Activated CD8-positive, alpha-beta T cell treated with anti-CD3 and anti-CD28 coated beads, Interleukin-2, amount 10 ng/mL, durations not matched to agents 7 days and 5 days (primary cell): Measurements from ENCODE around the gene DNAAF3. TPM values are rescaled to one million over a fixed set of nuclear protein-coding genes. Genes with fewer than 3 reads are reported as not detected.
A peak's percentile ranks its signal among the peaks of the same experiment; 100 is the strongest.
"Not testable (repeated sequence)": the region's sequence is repeated elsewhere in the genome, so short reads cannot be mapped to it uniquely, and the experiment has no call there.

Experiments
- ATAC-seq: fragments of 150-1000 bp; cut with Tn5 transposase; one replicate; pipeline ENCODE4 v1.10.0; 2021; ENCODE audit warnings: moderate library complexity
- CTCF ChIA-PET: fragments of 350-600 bp; sonication (Branson Sonifier 250); formaldehyde crosslinking; loops from one replicate; lab custom pipeline; 2021; ENCODE audit warnings: antibody characterized with exemption; lab: Charles Lee
- POLR2A ChIA-PET: fragments of 350-600 bp; sonication (Branson Sonifier 250); formaldehyde crosslinking; loops from one replicate; lab custom pipeline; 2021; ENCODE audit warnings: antibody characterized with exemption; lab: Charles Lee
- DNase-seq: peaks from one replicate; pipeline ENCODE4 v3.0.0-alpha.2; 2020
- H3K27ac Mint-ChIP-seq: one replicate; pipeline ENCODE4 v1.8.0; 2021; ENCODE audit warnings: mild to moderate bottlenecking, mixed read lengths
- H3K27me3 Mint-ChIP-seq: one replicate; pipeline ENCODE4 v1.8.0; 2021; ENCODE audit warnings: low read depth, mixed read lengths
- H3K36me3 Mint-ChIP-seq: one replicate; pipeline ENCODE4 v1.8.0; 2021; ENCODE audit warnings: low read depth, mixed read lengths
- H3K4me1 Mint-ChIP-seq: one replicate; pipeline ENCODE4 v1.8.0; 2021; ENCODE audit warnings: low read depth, mixed read lengths
- H3K4me3 Mint-ChIP-seq: one replicate; pipeline ENCODE4 v1.8.0; 2021; ENCODE audit warnings: mild to moderate bottlenecking, mixed read lengths
- H3K9me3 Mint-ChIP-seq: one replicate; pipeline ENCODE4 v1.8.0; 2022; ENCODE audit warnings: mixed read lengths; ENCODE audit not compliant: insufficient read depth
- total RNA-seq, 2 experiments: library from RNA; stranded (reverse); gene quantifications; one replicate each; pipeline ENCODE4 v1.2.3, GENCODE V29; 2021

The DNAAF3 gene
- under 1 TPM; 0.21 to 0.23 TPM for total RNA-seq

GRCh38 chr19:55166530-55167268 is at the start of gene DNAAF3:
Gene DNAAF3 (minus strand): TSS chr19:55166613. CDS start chr19:55166413, 200 bp downstream.
- peak; percentile 92 for ATAC-seq
- CTCF ChIA-PET = interaction anchor here (0.6 to 1.6 kb wide), 8 partner anchors 8 to 337 kb away, joined by 3 to 5 read pairs (median 4); no protein-coding TSS in a partner anchor
- Mint-ChIP-seq H3K4me1 (peaks cover 14% of the 10 kb centered on the region), H3K27ac (peak within 1 kb of the TSS; percentile 25), H3K4me3 (peak within 1 kb of the TSS; percentile 68), H3K36me3 (no peaks in the 10 kb centered on the region), H3K27me3 (peaks cover 51% of the 10 kb centered on the region), H3K9me3 (peaks cover 3% of the 10 kb centered on the region)
- POLR2A ChIA-PET = no interaction called here
- peak; percentile 86 for DNase-seq

GRCh38 chr19:55213547-55213946 is 47.1 kb upstream of the DNAAF3 start:
- CTCF ChIA-PET = no interaction called here

GRCh38 chr19:55212447-55212846 is 46.0 kb upstream of the DNAAF3 start:
- POLR2A ChIA-PET = no interaction called here

More at GRCh38 chr19:55213547-55213946, 47.1 kb upstream of the DNAAF3 start:
- peaks cover 4% of the 10 kb centered on the region for H3K36me3 Mint-ChIP-seq
- POLR2A ChIA-PET = no interaction called here
- peaks cover 8% of the 10 kb centered on the region for H3K9me3 Mint-ChIP-seq
- peaks cover 16% of the 10 kb centered on the region for H3K27me3 Mint-ChIP-seq
- H3K4me1 Mint-ChIP-seq = peaks cover 15% of the 10 kb centered on the region
- no peak for ATAC-seq
- DNase-seq = no peak
- no peak overlapping the region for H3K4me3 Mint-ChIP-seq
- no peak overlapping the region for H3K27ac Mint-ChIP-seq

GRCh38 chr19:55209693-55210472 is 43.5 kb upstream of the DNAAF3 start:
- POLR2A ChIA-PET = interaction anchor here (0.7 kb wide), 1 partner anchor 31 kb away, joined by 3 read pairs; no protein-coding TSS in a partner anchor
- H3K27ac Mint-ChIP-seq = no peak overlapping the region
- H3K9me3 Mint-ChIP-seq = peaks cover 8% of the 10 kb centered on the region
- peaks cover 4% of the 10 kb centered on the region for H3K4me1 Mint-ChIP-seq
- no peak for ATAC-seq
- H3K27me3 Mint-ChIP-seq = peaks cover 8% of the 10 kb centered on the region
- CTCF ChIA-PET = no interaction called here
- H3K4me3 Mint-ChIP-seq = no peak overlapping the region
- DNase-seq = no peak
- peaks cover 4% of the 10 kb centered on the region for H3K36me3 Mint-ChIP-seq

More at GRCh38 chr19:55212447-55212846, 46.0 kb upstream of the DNAAF3 start:
- Mint-ChIP-seq H3K9me3 (peaks cover 8% of the 10 kb centered on the region), H3K4me3 (no peak overlapping the region), H3K27me3 (peaks cover 12% of the 10 kb centered on the region), H3K36me3 (peaks cover 4% of the 10 kb centered on the region), H3K4me1 (peaks cover 11% of the 10 kb centered on the region), H3K27ac (no peak overlapping the region)
- ATAC-seq = no peak
- CTCF ChIA-PET = no interaction called here
- peak; percentile 62 for DNase-seq

GRCh38 chr19:55208880-55209692 is 42.7 kb upstream of the DNAAF3 start, which contains the start of gene PTPRH:
Gene PTPRH (minus strand): TSS chr19:55209501. CDS start chr19:55209433, 68 bp downstream.
- CTCF ChIA-PET = no interaction called here
- DNase-seq (no peak), ATAC-seq (peak; percentile 48)
- Mint-ChIP-seq H3K36me3 (peaks cover 4% of the 10 kb centered on the region), H3K27me3 (peaks cover 11% of the 10 kb centered on the region), H3K27ac (no peak within 1 kb of the TSS), H3K9me3 (peaks cover 8% of the 10 kb centered on the region), H3K4me1 (peaks cover 4% of the 10 kb centered on the region), H3K4me3 (no peak within 1 kb of the TSS)
- POLR2A ChIA-PET = no interaction called here

GRCh38 chr19:55206664-55207500 is 40.5 kb upstream of the DNAAF3 start:
- ATAC-seq (peak; percentile 89), DNase-seq (peak; percentile 56)
- Mint-ChIP-seq H3K27me3 (peaks cover 11% of the 10 kb centered on the region), H3K36me3 (no peaks in the 10 kb centered on the region), H3K4me1 (peaks cover 4% of the 10 kb centered on the region), H3K27ac (no peak overlapping the region), H3K4me3 (no peak overlapping the region), H3K9me3 (no peaks in the 10 kb centered on the region)
- ChIA-PET CTCF (no interaction called here), POLR2A (no interaction called here)

- H3K4me3 Mint-ChIP-seq, CTCF ChIA-PET, ATAC-seq, H3K4me1 Mint-ChIP-seq, POLR2A ChIA-PET, DNase-seq, H3K27ac Mint-ChIP-seq, H3K36me3 Mint-ChIP-seq, H3K9me3 Mint-ChIP-seq: not testable (repeated sequence)
- H3K27me3 Mint-ChIP-seq = peaks cover 12% of the 10 kb centered on the region
These were observed 35.8 kb upstream of the DNAAF3 start for GRCh38 chr19:55202199-55202598.

- H3K4me3 Mint-ChIP-seq = no peak overlapping the region
- no peaks in the 10 kb centered on the region for H3K4me1 Mint-ChIP-seq
- no peaks in the 10 kb centered on the region for H3K9me3 Mint-ChIP-seq
- no peak for DNase-seq
- peaks cover 5% of the 10 kb centered on the region for H3K27me3 Mint-ChIP-seq
- ATAC-seq = no peak
- ChIA-PET POLR2A (no interaction called here), CTCF (no interaction called here)
- no peaks in the 10 kb centered on the region for H3K36me3 Mint-ChIP-seq
- H3K27ac Mint-ChIP-seq = no peak overlapping the region
These were observed 33.3 kb upstream of the DNAAF3 start for GRCh38 chr19:55199620-55200204.

- POLR2A ChIA-PET = interaction anchor here (0.6 kb wide), 1 partner anchor 27 kb away, joined by 3 read pairs; no protein-coding TSS in a partner anchor
- H3K27me3 Mint-ChIP-seq = peaks cover 2% of the 10 kb centered on the region
- H3K9me3 Mint-ChIP-seq = no peaks in the 10 kb centered on the region
- H3K36me3 Mint-ChIP-seq = no peaks in the 10 kb centered on the region
- CTCF ChIA-PET = no interaction called here
- no peak overlapping the region for H3K4me3 Mint-ChIP-seq
- no peak overlapping the region for H3K27ac Mint-ChIP-seq
- ATAC-seq (no peak), DNase-seq (no peak)
- H3K4me1 Mint-ChIP-seq = no peaks in the 10 kb centered on the region
These were observed 32.2 kb upstream of the DNAAF3 start for GRCh38 chr19:55198651-55199050.

GRCh38 chr19:55197528-55197927 is 31.1 kb upstream of the DNAAF3 start:
- POLR2A ChIA-PET = no interaction called here

More at GRCh38 chr19:55197528-55197927, 31.1 kb upstream of the DNAAF3 start:
- Mint-ChIP-seq H3K9me3 (no peaks in the 10 kb centered on the region), H3K27ac (no peak overlapping the region), H3K36me3 (no peaks in the 10 kb centered on the region), H3K4me3 (no peak overlapping the region), H3K27me3 (peaks cover 2% of the 10 kb centered on the region), H3K4me1 (no peaks in the 10 kb centered on the region)
- ATAC-seq = no peak
- DNase-seq = no peak
- CTCF ChIA-PET = no interaction called here
